ENCODE data around the gene LST1.
"Not testable (repeated sequence)": the region's sequence is repeated elsewhere in the genome, so short reads cannot be mapped to it uniquely, and the experiment has no call there.

Gene LST1

GRCh38 chr6:31581434-31582229 lies 4.4 kb upstream of the LST1 start:
- peak; percentile 24 for DNase-seq

- peak; percentile 40 for DNase-seq
Measured at GRCh38 chr6:31582230-31582643, 3.8 kb upstream of the LST1 start, which contains the start of gene LTB. TSS of gene LTB (minus strand) at chr6:31582424. CDS start at chr6:31582417, 7 bp downstream.

GRCh38 chr6:31585491-31585890 lies 586 bp upstream of the LST1 start:
- DNase-seq = peak; percentile 73

DNA sequence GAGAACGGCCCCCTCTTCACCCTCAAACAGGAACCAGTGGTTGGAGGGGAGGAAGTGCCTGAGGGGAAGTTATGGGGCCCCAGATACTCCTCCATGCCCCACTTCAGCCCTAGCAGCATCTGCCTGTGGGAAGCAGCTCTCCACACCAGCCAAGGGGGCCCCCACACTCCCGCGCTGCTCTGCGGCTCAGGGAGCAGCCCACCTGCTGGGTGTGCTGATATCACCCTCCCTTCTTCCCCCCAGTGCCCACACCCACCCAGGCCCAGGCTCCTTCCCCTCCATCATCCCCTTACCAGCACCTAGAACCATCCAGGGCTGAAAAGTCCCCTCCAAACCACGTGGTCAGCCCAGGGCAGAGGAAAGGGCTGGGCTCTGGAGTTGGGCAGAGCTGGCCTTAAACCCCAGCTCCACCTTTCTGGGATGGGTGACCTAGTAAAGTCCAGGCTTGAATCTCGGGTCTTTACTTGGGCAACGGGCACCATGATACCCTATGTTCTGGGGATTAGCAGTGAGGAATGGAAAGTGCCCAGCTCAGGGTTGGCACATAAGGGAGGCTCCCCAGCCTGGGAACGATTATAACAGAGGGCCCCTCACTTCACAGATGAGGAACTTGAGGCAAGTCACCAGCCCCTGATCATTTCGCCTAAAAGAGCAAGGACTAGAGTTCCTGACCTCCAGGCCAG lies 663 bp downstream of the LST1 start:
- DNase-seq = peak; percentile 15

DNA sequence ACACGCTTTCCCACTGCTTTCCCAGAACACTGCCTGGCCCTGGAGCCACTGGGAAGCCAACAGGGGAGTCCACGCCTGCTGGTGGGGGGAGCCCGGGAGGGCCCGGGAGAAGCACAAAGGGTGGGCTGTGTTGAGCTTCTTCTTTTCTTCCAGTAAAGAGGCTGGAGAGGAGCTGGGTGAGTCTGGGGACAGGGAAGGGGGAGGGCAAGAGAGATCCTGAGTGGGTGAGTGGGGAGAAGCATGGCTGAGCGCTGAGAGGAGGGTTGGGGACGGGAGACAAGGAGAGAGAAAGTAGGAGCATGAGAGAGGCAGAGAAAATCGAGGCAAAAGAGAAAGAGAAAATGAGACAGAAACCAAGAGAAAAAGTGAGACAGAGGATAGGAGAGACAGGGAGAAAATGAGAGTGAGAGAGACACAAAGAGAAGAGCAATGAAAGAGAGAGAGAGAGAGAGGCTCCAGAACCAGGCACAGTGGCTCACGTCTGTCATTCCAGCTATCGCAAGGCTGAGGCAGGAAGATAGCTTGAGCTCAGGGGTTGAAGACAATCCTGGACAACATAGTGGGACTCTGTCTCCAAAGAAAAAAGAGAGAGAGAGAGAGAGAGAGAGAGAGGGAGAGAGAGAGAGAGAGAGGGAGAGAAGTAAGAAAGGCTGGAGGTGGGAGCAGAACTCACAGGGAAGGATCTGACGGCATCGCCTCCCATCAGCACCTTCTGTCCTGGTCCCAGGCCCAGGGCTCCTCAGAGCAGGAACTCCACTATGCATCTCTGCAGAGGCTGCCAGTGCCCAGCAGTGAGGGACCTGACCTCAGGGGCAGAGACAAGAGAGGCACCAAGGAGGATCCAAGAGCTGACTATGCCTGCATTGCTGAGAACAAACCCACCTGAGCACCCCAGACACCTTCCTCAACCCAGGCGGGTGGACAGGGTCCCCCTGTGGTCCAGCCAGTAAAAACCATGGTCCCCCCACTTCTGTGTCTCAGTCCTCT lies 2.0 kb downstream of the LST1 start:
- DNase-seq = no peak

GRCh38 chr6:31588871-31589650 lies 3.0 kb downstream of the LST1 start:
- no peak for DNase-seq

- not testable (repeated sequence) for DNase-seq
Measured at GRCh38 chr6:31590691-31591090, 4.6 kb downstream of the LST1 start.

- no peak for DNase-seq
Measured at GRCh38 chr6:31592396-31592771, 6.3 kb downstream of the LST1 start.

GRCh38 chr6:31597006-31597405 lies 10.9 kb downstream of the LST1 start:
- DNase-seq = peak; percentile 51

DNA sequence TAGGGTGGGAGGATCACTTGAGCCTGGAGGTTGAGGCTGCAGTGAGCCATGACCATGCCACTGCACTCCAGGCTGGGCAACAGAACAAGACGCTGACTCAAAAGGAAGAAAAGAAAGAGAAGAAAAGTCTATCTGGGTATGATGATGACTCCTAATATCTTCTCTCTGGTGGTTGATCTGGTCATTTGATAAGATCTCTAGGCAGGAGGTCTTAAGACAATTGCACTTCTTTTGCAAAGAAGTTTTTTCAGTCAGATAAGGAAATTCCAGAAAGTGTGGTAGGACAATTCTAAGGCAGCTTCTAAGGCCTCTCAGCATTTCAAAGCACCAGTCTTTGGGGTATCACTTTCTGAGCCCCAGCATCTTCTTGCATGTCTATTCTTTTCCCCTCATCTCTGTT lies 21.2 kb downstream of the LST1 start:
- DNase-seq = no peak

DNA sequence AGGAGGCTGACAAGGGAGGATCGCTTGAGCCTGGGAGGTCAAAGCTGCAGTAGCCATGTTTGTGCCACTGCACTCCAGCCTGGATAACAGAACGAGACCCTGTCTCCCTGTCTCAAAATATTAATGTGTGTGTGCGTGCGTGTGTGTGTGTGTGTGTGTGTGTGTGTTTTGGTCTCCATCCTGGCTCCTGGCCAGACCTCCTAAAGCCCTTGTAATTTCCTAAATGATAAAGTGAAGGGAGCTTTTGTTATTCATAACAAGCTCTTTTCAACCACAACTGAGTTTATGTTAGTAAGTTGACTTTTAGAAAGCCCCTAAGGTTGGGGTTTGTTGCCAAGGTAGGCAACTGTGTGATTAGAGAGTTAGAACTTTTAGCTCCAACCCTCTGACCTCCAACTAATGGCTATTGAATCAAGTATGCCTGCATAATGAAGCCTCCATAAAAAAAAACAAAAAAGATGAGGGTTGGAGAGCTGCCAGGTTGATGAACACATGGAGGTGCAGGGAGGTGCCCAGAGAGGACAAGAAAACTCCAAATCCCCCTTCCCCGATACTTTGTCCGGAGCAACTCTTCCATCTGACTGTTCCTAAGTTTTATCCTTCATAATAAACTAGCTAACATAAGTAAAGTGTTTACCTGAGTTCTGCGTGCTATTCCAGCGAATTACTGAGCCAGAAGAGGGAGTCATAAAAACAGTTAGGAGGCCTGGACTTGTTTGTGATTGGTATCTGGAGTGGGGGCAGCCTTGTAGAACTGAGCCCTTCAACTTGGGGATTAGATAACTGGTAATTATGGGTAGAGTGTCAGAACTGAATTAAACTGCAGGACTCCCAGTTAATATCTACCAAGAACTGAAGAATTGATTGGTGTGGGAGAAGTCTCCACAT lies 23.7 kb downstream of the LST1 start:
- DNase-seq = no peak

DNA sequence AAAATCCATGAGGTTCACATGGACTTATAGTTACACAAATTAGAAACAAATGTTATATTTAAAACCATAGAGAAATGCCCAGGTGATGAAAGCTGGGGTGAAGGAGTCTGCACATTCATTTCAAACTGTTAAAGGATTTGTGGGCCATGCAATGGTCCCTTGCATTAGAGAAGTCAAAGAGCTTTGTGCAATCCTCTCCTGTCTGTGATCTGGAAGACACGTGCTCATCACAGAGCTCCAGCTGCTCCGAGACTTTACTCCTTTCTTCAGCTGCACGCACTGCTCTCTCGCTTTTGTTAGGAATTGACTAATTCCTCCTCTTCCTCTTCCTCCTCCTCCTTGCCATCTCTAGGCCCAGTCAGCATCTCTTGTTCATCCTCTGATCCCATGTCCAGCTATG lies 24.9 kb downstream of the LST1 start:
- DNase-seq = no peak

DNA sequence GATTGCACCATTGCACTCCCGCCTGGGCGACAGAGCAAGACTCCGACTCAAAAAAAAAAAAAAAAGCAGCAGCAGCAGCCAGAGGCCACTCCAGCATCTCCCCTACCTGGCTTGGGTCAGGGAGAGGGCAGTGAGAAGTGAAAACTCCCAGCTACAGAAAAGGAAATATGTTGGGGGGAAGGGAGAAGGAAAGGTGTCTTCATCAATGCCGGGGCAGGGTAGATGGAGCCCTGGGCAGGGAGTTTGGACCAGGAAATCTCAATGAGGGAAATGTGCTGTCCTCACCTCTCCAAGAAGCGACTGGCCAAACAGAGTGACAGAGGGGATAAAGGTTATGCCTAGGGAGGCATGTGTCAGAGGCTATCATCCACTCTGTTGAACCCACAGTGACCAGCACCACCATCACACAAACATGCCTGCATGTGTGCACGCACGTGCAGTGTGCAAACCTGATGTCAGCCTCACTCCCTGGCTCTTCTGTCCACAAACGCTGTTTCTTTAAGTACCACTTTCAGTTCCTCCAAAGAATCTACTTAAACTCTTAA lies 28.1 kb downstream of the LST1 start:
- DNase-seq = no peak

DNA sequence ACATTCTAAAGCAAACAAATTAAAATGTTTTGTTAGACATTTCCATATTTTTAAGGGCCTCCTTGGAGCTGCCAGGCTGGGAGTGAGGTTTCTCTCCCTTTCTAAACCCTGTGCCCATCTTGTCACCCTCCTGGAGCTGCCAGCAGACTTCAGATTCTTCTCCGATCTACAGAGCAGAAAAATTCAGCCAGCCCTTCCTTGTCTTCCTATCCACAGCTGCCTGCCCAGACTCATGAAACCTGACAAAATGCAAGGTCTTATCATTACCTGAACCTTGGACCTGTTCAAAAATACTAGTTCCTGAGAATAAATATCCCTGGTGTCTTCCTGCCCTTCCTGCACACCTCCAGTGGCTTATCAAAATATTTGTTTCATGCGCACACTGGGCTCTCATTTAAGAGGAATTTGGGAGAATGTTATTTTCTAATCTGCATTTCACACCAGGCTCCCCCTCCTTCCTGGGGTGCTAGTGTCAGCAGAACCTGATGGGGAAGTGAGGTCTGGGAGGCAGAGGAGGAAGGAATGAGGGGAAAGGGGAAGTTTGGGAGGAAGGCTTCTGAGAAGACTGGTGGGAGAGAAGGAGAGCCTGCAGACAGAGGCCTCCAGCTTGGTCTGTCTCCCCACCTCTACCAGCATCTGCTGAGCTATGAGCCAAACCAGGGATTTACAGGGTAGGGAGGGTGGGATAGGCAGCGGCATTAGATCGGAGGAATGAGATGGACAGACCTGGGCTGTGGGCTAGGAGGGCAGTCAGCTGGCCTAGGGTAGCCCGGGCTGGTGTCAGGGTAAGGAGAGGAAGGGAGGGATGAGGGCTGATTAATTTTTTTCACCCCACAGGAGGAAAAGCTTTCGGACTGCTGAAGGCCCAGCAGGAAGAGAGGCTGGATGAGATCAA lies 28.9 kb downstream of the LST1 start, which contains the start of gene AIF1:
Gene AIF1 (plus strand): TSS at position 551 of the 895 bp plus-strand sequence. CDS start 96 bp downstream, at position 647.
- DNase-seq = no peak

GRCh38 chr6:31615748-31616147 lies 29.7 kb downstream of the LST1 start:
- peak; percentile 51 for DNase-seq

- DNase-seq = no peak
Measured at GRCh38 chr6:31617010-31617409, 30.9 kb downstream of the LST1 start.

DNA sequence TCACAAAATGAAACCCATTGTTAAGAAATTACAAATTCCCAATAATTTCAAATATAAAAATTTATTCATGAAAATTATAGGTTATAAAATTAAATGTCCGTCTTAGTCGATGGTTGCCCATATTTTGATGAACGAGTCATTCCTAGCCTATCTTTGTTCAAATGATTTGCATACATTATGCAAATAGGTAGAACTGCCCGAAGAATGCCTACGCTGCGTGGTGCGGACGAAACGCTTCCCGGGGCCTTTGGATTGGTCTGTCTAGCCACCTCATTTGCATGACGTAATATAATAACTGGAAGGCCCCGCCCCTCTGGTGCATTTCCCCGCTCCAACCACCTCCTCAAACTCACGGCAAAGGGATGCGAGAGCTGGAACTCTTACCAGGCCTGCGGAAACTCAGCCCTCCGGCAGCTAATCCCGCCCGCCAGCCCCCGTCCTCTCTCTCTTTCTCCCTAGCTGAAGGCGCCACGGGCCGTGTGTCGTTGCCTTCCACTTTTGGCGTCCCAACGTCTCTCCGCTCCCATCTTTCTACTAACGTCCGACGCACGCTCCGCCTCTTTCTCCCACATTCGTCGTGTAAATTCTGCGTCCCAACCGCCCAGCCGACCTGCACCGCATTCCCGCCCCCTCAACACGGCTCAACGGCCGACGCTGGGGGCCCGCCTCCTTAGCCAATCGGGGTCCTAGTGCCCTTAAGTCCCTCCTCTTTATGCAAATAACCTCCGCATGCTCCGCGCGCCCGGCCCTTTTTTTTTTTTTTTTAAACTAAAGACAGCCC lies 33.9 kb downstream of the LST1 start:
- DNase-seq = peak; percentile 98

DNA sequence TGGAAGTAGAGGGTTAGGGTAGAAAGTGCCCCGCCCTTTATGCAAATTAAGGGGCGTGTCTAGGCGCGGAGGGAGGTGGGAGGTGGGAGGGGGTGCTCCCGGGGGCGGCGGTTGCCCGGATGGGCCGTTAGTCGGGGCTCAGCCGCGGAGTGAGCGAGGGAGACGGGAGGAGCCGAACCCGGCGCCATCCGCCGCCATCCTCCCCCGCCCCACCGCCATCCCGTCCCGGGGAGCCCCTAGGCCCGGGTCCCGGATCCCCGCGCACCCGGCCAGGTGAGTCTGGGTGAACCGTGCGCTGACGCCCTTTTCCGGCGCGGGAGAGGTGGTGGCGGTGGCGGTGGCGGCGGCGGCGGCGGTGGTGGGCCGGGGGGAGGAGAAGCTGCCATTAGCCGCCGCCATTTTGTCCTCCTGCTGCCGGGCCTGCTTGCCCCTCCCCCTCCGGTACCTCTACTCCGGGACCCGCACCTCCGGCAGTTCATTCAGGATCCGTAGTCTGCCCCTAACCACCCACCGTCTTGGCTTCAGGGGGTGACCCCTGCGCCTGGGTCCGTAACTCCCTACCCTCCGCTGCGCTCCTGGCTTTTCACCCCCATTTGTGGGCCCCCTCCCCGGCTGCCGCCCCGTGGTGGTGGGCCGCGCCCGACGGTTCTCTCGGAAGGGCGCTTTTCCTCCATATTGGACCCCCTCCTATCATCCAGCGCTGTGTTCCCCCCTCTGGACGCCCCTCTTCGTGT lies 34.7 kb downstream of the LST1 start, which contains the start of gene PRRC2A:
Gene PRRC2A (plus strand): TSS at position 130 of the 734 bp plus-strand sequence. CDS start 2,075 bp downstream, outside the sequence.
- peak; percentile 98 for DNase-seq

Measured in activated CD4-positive, alpha-beta T cell treated with anti-CD3 and anti-CD28 coated beads for 48 hours (primary cell).